ENCODE data around the gene SLC26A1. TPM values are rescaled to one million over a fixed set of nuclear protein-coding genes. Genes with fewer than 3 reads are reported as not detected.

The SLC26A1 gene
- total RNA-seq, 4 donors from 2014 or later, result 0.44 to 0.57 TPM; not detected in 2

- no peak for TF ChIP-seq CTCF (IDR thresholded peaks at IDR 0.05; ENCODE audit: low read depth)
Measured at GRCh38 chr4:957581-958313, 35.5 kb downstream of the SLC26A1 start.

DNA sequence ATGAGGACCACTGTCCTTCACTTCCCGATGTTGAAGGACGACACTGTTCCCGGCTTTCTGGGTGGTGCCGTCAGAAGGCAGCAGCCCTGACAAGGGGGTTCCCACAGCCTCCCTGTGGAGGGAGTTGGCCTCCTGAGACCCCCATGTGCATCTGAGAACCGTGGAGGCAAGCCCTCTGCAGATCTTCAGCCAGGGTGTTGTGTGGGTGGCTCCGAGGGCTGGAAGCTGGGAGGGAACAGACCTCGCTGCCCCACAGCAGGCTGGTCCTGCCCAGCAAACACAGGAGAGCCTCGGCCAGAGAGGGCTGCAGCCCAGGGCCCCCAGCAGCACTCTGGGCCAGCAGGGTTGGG lies 36.0 kb downstream of the SLC26A1 start:
- TF ChIP-seq CTCF (IDR thresholded peaks at IDR 0.05; ENCODE audit: low read depth), result no peak

DNA sequence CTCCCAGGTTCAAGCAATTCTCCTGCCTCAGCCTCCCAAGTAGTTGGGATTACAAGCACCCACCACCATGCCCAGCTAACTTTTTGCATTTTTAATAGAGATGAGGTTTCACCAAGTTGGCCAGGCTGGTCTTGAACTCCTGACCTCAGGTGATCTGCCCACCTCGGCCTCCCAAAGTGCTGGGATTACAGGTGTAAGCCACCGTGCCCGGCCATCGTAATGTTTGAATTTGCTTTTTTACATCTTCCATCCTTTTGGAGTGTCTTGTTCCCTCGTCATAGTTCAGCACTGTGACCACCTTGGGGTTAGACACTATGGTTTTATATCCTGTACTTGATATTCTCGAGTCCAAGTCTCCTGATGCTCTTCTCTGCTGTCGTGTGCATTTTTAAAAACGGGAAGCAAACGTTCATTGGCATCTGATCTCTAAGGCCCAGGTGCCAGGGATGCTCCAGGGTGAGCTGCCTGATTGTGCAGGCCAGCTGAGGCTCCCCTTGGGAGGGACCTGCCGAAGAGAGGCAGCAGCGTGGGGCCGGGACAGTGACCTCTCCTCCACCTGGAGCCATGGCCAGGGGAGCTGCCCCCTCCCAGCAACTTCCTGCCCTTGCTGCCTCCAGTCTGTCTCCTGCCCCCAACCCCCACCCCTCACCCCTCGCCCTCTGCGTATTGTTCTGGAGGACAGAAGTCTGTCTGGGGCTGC lies 36.5 kb downstream of the SLC26A1 start:
- no peak for TF ChIP-seq CTCF (IDR thresholded peaks at IDR 0.05; ENCODE audit: low read depth)

- no peak for TF ChIP-seq CTCF (IDR thresholded peaks at IDR 0.05; ENCODE audit: low read depth)
Measured at GRCh38 chr4:955931-956381, 37.2 kb downstream of the SLC26A1 start.

DNA sequence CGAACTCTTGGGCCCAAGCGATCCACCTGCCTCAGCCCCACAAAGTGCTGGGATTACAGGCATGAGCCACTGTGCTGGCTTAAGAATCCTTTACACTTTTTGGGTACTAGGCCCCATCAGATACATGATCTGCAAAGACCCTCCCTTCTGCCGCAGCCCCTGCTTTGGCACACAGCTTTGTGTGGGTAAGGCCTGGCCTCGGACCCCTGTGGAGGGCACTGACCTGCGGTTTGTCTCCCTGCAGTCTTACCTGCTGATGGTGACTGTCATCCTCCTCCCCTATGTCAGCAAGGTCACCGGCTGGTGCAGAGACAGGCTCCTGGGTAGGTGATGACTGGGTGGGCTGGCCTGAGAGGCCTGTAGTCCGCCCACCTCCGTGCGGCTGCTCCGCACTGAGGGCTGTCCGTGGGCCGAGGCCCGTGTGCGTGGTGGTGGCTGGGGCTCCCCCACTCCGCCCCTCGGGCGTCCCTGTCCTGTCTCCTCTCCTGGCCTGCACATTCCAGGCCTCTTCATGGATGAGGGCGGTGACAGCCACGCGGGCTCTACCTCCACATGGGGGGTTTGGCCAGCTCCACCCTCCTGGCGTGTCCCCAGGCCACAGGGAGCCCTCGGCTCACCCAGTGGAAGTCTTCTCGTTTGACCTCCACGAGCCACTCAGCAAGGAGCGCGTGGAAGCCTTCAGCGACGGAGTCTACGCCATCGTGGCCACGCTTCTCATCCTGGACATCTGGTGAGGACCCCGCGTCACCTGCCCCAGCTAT lies 37.9 kb downstream of the SLC26A1 start:
- no peak for TF ChIP-seq CTCF (IDR thresholded peaks at IDR 0.05; ENCODE audit: low read depth)

- no peak for TF ChIP-seq CTCF (IDR thresholded peaks at IDR 0.05; ENCODE audit: low read depth)
Measured at GRCh38 chr4:954211-955020, 38.8 kb downstream of the SLC26A1 start.
